HG03196 (cell line): ENCODE data around the gene PBX2.
A peak's percentile ranks its signal among the peaks of the same experiment; 100 is the strongest.

Experiments used
- ATAC-seq: cut with Tn5 transposase; IDR thresholded peaks from one replicate; pipeline ENCODE4 v1.9.1; 2021; ENCODE audit not compliant: unreplicated experiment

PBX2 gene

GRCh38 chr6:32175322-32175710, 14.7 kb downstream of the PBX2 start:
- ATAC-seq, result no peak

DNA sequence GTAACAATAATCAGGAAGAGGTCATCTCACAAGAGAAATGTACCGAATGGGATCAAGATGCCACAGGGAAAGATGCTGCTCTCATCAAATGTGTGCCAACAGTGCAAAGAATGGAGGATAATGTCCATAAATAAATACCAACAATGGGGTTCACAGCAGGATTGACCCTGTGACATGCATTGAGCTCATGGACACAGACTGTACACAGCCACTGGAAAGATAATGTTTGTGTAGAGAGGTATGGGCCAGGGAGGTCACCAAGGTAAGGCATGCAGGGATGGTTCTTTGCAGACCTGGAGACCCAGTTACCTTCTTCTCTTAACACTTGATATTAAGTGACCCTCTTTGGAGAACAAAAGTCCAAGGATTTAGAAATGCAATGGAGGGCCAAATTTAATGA, 15.6 kb downstream of the PBX2 start:
- no peak for ATAC-seq

GRCh38 chr6:32173051-32173727, 16.8 kb downstream of the PBX2 start:
- no peak for ATAC-seq

DNA sequence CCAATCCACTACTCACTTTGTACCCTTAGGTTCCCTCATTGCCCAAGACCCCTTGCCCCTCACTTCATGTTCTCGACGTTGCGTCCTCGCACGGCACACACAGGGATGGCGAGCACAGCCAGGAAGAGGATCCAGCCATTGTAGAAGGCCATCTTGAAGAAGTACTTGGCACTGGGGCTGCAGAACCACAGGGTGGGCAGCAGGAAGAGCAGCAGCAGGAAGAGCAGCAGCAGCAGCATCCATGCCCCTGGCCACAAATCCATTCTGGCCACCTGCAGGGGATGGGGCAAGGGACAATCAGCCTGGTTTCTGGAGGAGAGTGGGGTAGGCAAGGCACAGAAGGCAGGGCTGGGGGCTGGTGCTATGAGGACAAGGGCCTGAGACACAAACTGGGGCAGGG, 18.8 kb downstream of the PBX2 start:
- ATAC-seq, result no peak

DNA sequence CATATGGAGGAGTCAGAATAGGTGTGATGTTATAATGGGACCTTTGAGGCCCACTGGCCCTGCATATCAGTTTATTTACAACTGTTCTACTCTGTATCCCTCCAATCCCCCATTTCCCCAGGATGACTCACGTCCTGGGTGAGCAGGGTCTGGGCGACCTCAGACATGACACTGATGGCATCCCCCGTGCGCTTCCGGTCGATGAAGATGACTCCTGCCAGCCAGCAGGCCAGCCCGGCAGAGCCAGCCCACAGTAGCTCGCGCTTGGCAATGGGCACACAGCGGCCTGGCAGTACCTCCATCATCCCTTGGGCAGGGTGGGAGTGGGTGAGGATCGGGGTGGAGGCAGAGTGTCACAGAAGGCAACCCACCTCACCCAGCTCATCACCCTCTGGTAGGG, 19.7 kb downstream of the PBX2 start:
- ATAC-seq, result no peak

DNA sequence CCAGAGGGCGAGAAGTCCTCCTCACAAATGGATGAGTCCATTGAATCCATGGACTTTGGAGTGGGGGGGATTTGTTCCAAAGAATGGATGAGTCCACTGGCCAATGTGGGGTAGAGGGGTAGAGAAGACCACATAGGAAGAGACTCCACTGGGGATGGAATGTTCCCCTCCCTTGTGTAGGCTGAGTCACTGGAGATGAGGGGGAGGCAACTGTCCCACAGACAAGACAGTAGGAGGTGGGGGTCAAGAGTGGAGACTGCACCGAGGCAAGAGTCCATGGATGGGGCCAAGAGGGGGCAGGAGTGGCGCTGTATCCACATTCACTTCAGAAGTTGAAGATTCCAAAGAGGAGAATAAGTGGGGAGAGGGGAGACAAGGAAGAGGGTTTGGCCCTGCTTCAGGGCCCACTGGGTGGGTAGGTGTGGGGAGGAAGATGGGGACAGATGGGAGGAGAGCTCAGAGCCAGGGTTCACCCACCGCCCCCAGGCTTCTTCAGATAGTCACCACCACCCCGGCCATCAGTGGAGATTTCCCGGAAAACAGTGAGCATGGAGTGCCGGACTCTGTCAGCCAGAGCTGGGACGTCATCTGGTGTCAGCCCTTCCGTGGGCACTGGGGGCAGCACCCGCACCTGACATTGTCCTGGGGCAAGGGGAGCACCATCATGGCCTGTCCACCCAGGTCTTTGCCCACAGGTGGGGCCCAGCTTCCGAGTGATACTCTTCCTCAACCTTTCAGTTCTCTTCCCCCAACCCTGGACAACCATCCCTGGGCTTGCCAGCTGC, 21.0 kb downstream of the PBX2 start:
- ATAC-seq, result no peak

GRCh38 chr6:32168350-32168749, 21.7 kb downstream of the PBX2 start:
- no peak for ATAC-seq

DNA sequence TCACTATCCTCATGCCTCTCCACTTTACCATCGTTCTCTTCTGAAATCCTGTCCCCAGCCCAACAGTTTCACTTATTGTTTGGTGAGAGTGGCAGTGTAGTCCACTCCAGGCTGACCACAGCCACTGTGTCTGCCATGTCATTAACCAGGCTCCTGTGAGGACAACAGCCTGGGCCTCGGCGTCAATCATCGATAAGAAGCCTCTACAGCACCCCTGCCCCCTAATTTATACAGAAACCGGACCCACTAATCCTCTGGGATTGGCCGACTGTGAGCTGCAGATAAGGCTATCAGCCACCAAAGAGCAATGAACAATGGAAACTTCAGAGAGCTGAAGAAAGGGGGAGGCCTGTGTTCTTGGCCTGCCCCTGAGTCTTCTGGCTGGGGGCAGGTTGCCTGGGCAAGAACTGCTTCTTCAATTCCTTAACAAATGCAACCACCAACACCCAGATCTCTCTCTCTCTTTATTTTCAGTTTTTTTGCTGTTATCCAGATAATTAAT, 22.2 kb downstream of the PBX2 start:
- no peak for ATAC-seq

DNA sequence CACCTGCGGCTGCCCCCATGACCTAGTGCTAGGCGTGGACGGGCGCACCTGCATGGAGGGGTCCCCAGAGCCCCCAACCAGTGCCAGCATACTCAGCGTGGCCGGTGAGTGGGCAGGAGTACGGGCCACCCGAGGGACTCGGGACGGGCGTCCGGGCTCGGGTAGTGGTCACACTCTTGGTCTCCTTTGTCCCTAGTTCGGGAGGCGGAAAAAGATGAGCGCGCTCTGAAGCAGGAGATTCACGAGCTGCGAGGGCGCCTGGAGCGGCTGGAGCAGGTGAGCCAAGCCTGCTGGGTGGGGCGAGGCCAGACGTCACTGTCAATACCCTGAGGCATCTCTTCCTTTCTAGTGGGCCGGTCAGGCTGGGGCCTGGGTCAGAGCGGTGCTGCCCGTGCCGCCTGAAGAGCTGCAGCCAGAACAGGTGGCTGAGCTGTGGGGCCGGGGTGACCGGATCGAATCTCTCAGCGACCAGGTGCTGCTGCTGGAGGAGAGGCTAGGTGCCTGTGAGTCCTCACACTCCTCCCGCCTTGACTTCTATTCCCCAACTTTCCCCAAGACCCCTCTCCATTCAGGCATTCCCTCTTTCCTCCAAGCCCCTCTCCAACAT, 22.7 kb downstream of the PBX2 start:
- ATAC-seq, result no peak

DNA sequence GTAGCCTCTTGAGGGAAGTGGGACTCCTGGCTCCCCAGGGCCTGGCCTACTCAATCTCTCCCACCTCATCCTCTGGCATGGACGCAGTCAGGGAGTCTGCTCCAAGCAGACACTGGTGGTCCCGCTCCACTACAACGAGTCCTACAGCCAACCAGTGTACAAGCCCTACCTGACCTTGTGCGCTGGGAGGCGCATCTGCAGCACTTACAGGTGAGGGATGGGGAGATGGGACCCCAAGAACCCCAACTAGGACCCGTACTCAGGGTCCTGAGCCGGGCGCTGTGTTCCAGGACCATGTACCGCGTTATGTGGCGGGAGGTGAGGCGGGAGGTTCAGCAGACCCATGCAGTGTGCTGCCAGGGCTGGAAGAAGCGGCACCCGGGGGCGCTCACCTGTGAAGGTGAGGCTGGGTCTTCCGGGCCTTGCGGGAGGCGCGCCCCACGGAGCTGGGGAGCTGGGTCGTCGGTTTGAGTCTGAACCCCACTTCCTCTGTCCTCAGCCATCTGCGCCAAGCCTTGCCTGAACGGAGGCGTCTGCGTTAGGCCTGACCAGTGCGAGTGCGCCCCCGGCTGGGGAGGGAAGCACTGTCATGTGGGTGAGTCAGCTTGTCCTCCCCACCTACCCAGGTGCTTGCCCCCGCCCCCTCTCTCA, 23.5 kb downstream of the PBX2 start:
- no peak for ATAC-seq

- ATAC-seq, result no peak
Measured at GRCh38 chr6:32164295-32164694, 25.7 kb downstream of the PBX2 start, which contains the start of gene EGFL8. EGFL8 (plus strand) TSS chr6:32164595; CDS start chr6:32166166, 1,571 bp downstream.

DNA sequence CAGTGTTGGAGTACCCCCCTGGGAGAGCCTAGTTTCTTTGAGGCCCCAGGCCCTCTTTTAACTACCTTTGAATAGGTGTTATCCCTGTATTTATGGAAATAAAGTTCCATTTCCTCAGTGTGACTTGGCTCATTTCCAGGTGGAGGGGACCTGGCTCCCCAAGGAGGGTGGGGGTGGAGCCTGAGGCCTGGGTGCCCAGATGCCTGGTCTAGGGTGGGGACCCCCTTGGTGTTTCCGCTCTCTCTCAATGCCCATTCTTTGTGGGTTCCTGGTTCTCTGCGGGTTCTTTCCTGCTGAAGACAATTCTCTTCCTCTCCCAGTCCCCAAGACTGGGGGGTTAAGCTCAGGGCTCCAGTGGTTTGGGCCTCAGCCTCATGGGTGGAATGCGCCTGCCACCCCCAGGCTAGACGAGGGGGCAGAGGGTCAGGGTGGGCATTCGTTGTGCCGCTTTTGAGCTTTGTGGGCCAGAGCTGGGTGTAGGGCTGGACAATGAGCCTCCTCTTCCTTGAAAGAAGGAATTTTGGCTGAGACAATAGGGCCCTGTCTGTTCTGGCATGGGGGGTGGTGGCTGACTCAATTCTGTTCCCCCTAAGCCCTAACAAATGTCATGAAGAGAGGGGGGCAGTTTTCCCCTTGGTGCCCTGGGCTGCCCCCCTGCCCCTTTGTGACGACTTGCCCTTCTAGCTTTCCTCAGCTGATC, 26.3 kb downstream of the PBX2 start:
- ATAC-seq, result no peak

- ATAC-seq, result no peak
Measured at GRCh38 chr6:32158052-32158451, 31.9 kb downstream of the PBX2 start.

DNA sequence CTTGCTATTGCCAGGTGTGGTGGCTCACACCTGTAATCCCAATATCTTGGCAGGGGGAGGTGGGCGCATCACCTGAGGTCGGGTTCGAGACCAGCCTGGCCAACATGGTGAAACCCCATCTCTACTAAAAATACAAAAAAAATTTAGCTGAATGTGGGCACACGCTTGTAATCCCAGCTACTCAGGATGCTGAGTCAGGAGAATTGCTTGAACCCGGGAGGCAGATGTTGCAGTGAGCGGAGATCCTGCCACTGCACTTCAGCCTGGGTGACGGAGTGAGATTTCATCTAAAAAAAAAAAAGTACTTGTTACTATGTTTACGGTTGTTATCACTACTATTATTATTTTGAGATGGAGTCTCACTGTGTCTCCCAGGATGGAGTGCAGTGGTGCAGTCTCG, 33.1 kb downstream of the PBX2 start:
- no peak for ATAC-seq

DNA sequence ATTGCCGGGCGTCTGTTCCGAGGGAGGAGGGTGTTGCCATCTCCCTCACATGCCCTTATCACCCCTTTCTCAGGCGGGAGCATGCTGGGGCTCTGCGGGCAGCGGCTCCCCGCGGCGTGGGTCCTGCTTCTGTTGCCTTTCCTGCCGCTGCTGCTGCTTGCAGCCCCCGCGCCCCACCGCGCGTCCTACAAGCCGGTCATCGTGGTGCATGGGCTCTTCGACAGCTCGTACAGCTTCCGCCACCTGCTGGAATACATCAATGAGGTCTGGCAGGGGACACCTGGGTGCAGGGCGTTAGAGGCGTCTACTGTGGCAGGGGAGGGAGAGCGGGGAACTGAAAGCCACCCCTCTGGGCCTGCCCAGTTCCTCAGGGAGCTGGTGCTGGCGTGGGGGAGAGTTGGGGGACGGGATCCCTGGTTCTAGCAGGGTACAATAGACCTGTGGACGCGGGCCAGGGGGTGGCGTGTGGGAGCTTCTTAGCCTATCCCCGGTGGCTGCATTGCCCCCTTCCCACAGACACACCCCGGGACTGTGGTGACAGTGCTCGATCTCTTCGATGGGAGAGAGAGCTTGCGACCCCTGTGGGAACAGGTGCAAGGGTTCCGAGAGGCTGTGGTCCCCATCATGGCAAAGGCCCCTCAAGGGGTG, 35.4 kb downstream of the PBX2 start:
- ATAC-seq, result peak; percentile 52

- ATAC-seq, result no peak
Measured at GRCh38 chr6:32153564-32154513, 36.2 kb downstream of the PBX2 start, which contains the start of gene PPT2. PPT2 (plus strand) TSS chr6:32154141; CDS start chr6:32154595, 454 bp downstream.

DNA sequence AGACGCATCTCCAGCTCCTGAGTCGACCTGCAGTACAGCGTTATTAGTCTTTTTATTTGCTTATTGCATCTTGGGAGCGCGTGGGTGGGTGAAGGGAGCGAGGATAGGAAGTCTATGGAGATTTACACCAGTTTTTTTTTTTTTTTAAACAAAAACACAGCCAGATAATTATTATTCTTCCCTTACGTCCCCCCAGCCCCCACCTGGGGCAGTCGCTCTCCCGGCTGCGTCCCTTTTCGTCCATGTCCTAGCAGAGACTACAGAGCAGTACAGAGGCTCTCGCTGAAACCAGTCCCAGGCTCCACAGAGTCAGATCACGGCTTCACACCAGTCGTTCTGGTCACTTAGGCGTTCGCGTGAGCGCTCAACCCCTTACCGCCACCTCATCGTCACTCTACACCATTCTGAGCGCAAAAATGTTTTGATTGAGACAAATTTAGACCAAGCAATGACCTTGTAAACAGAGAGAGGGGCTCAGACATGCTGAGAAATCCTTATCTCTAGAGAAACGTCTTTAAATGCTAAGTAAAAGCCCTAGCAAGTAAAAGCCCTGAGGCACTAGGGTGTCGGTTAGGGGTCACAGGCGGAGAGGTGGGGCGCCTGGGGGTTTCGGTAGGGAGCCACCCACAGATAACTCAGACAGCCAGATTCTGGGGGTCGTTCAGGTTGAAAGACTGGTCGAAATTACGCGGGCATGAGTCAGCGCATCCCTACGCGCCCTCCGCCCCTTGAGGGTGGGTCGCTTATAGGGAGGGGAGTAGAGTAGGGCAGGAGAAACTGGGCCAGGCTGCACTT, 37.0 kb downstream of the PBX2 start:
- no peak for ATAC-seq
